ENCODE data around the gene PLXNA2.

The PLXNA2 gene

GRCh38 chr1:208167261-208167869, 76.8 kb downstream of the PLXNA2 start:
- FAIRE-seq (no peak), DNase-seq (ENCODE audit: insufficient read length, low spot score) (no peak)

- DNase-seq (ENCODE audit: insufficient read length, low spot score): no peak
- FAIRE-seq: no peak
Observed at GRCh38 chr1:208166340-208167138, 77.6 kb downstream of the PLXNA2 start.

GRCh38 chr1:208165659-208166058, 78.5 kb downstream of the PLXNA2 start:
- FAIRE-seq: no peak
- DNase-seq (ENCODE audit: insufficient read length, low spot score): no peak

GRCh38 chr1:208164609-208165008, 79.6 kb downstream of the PLXNA2 start:
- no peak for DNase-seq (ENCODE audit: insufficient read length, low spot score)

GRCh38 chr1:208163539-208163938, 80.6 kb downstream of the PLXNA2 start:
- DNase-seq (ENCODE audit: insufficient read length, low spot score): no peak
- FAIRE-seq: no peak

More at GRCh38 chr1:208164609-208165008, 79.6 kb downstream of the PLXNA2 start:
- FAIRE-seq: no peak

GRCh38 chr1:208162903-208163302, 81.3 kb downstream of the PLXNA2 start:
- DNase-seq (ENCODE audit: insufficient read length, low spot score) (no peak), FAIRE-seq (no peak)

- DNase-seq (ENCODE audit: insufficient read length, low spot score): no peak
- no peak for FAIRE-seq
Observed at GRCh38 chr1:208161656-208162375, 82.4 kb downstream of the PLXNA2 start.

GRCh38 chr1:208161005-208161404, 83.2 kb downstream of the PLXNA2 start:
- DNase-seq (ENCODE audit: insufficient read length, low spot score) (no peak), FAIRE-seq (no peak)

- no peak for FAIRE-seq
- DNase-seq (ENCODE audit: insufficient read length, low spot score): no peak
Observed at GRCh38 chr1:208160259-208160819, 83.8 kb downstream of the PLXNA2 start.

GRCh38 chr1:208159555-208160258, 84.5 kb downstream of the PLXNA2 start:
- FAIRE-seq: no peak
- DNase-seq (ENCODE audit: insufficient read length, low spot score): no peak

- DNase-seq (ENCODE audit: insufficient read length, low spot score) (no peak), FAIRE-seq (no peak)
Observed at GRCh38 chr1:208158640-208159554, 85.3 kb downstream of the PLXNA2 start.

- FAIRE-seq (no peak), DNase-seq (ENCODE audit: insufficient read length, low spot score) (no peak)
Observed at GRCh38 chr1:208157769-208158168, 86.4 kb downstream of the PLXNA2 start.

GRCh38 chr1:208156741-208157140, 87.4 kb downstream of the PLXNA2 start:
- FAIRE-seq: no peak
- DNase-seq (ENCODE audit: insufficient read length, low spot score): no peak

- DNase-seq (ENCODE audit: insufficient read length, low spot score) (no peak), FAIRE-seq (no peak)
Observed at GRCh38 chr1:208156310-208156709, 87.9 kb downstream of the PLXNA2 start.

- no peak for FAIRE-seq
- no peak for DNase-seq (ENCODE audit: insufficient read length, low spot score)
Observed at GRCh38 chr1:208154679-208155642, 89.2 kb downstream of the PLXNA2 start.

- DNase-seq (ENCODE audit: insufficient read length, low spot score): no peak
- FAIRE-seq: no peak
Observed at GRCh38 chr1:208154040-208154439, 90.1 kb downstream of the PLXNA2 start.

- DNase-seq (ENCODE audit: insufficient read length, low spot score) (no peak), FAIRE-seq (no peak)
Observed at GRCh38 chr1:208153386-208153785, 90.8 kb downstream of the PLXNA2 start.
